Neuronal stem cell (in vitro differentiated cells): ENCODE data around the gene CSF3.
A peak's percentile ranks its signal among the peaks of the same experiment; 100 is the strongest.
"Not testable (repeated sequence)": the region's sequence is repeated elsewhere in the genome, so short reads cannot be mapped to it uniquely, and the experiment has no call there.

Source experiments
- DNase-seq: peaks from one replicate; pipeline ENCODE4 v3.0.0-alpha.2; 2013; ENCODE audit warnings: low spot score
- H2AFZ ChIP-seq: one replicate; pipeline ENCODE4 v1.6.1; 2013; ENCODE audit warnings: mild to moderate bottlenecking, low read length, inconsistent platforms
- H2AK5ac ChIP-seq: 2 replicates; pipeline ENCODE4 v1.6.1; 2013; ENCODE audit warnings: low read depth, mild to moderate bottlenecking, inconsistent platforms, low read length, moderate library complexity, mixed read lengths
- H2BK120ac ChIP-seq: 2 replicates; pipeline ENCODE4 v1.6.1; 2013; ENCODE audit warnings: low read depth, mild to moderate bottlenecking, inconsistent platforms, low read length, moderate library complexity, mixed read lengths
- H2BK12ac ChIP-seq: one replicate; pipeline ENCODE4 v1.6.1; 2013; ENCODE audit warnings: low read length, inconsistent platforms
- H2BK15ac ChIP-seq: 2 replicates; pipeline ENCODE4 v1.6.1; 2013; ENCODE audit warnings: mild to moderate bottlenecking, low read length, inconsistent platforms, mixed read lengths
- H2BK5ac ChIP-seq: one replicate; pipeline ENCODE4 v1.6.1; 2013; ENCODE audit warnings: inconsistent platforms, mild to moderate bottlenecking, low read length, moderate library complexity
- H3K14ac ChIP-seq: one replicate; pipeline ENCODE4 v1.6.1; 2013; ENCODE audit warnings: low read length, inconsistent platforms
- H3K18ac ChIP-seq: 2 replicates; pipeline ENCODE4 v1.6.1; 2013; ENCODE audit warnings: low read length, inconsistent platforms
- H3K23ac ChIP-seq: 2 replicates; pipeline ENCODE4 v1.6.1; 2013; ENCODE audit warnings: low read depth, mild to moderate bottlenecking, mixed read lengths, low read length, inconsistent platforms; ENCODE audit not compliant: poor library complexity
- H3K27ac ChIP-seq: replicated peaks from 3 replicates; pipeline ENCODE4 v1.5.1; 2013; ENCODE audit warnings: low read length, inconsistent platforms
- H3K27me3 ChIP-seq, 3 experiments: 2 replicates each; pipeline ENCODE4 v1.6.1; 2013; ENCODE audit warnings: low read length in 3 of 3, mild to moderate bottlenecking in 2 of 3, inconsistent platforms in 1 of 3, low read depth in 1 of 3, mixed read lengths in 1 of 3, moderate library complexity in 1 of 3; ENCODE audit not compliant: control insufficient read depth in 3 of 3, insufficient read depth in 3 of 3
- H3K36me3 ChIP-seq, 2 donors: replicated peaks in 1 of 2; 2 replicates each; pipeline ENCODE4 v1.6.1; 2013; ENCODE audit warnings: low read length in 2 of 2; ENCODE audit not compliant: control insufficient read depth in 2 of 2, insufficient read depth in 2 of 2
- H3K4ac ChIP-seq: 2 replicates; pipeline ENCODE4 v1.6.1; 2013; ENCODE audit warnings: inconsistent platforms, mild to moderate bottlenecking, low read length, moderate library complexity
- H3K4me1 ChIP-seq, 2 donors: 1 replicate in 1 of 2; 2 replicates in 1 of 2; pipeline ENCODE4 v1.6.1; 2013; ENCODE audit warnings: low read length in 2 of 2, low read depth in 1 of 2; ENCODE audit not compliant: control insufficient read depth in 2 of 2, insufficient read depth in 1 of 2
- H3K4me2 ChIP-seq: one replicate; pipeline ENCODE4 v1.6.1; 2013; ENCODE audit warnings: mild to moderate bottlenecking, low read length, inconsistent platforms; ENCODE audit not compliant: insufficient read depth, poor library complexity, severe bottlenecking
- H3K4me3 ChIP-seq, 2 donors: 2 replicates each; pipeline ENCODE4 v1.5.1; 2013; ENCODE audit warnings: low read length in 2 of 2, mild to moderate bottlenecking in 2 of 2, inconsistent platforms in 1 of 2, moderate library complexity in 1 of 2
- H3K79me1 ChIP-seq: one replicate; pipeline ENCODE4 v1.6.1; 2013; ENCODE audit warnings: low read depth, mild to moderate bottlenecking, inconsistent platforms, low read length, moderate library complexity
- H3K9ac ChIP-seq: one replicate; pipeline ENCODE4 v1.6.1; 2013; ENCODE audit warnings: mild to moderate bottlenecking, low read depth, low read length, inconsistent platforms; ENCODE audit not compliant: poor library complexity
- H3K9me3 ChIP-seq, 2 donors: replicated peaks in 1 of 2; 2 replicates each; pipeline versions ENCODE3 to v1.6.1; 2013; ENCODE audit warnings: low read length in 2 of 2, mild to moderate bottlenecking in 2 of 2, inconsistent platforms in 1 of 2, low read depth in 1 of 2, mixed read lengths in 1 of 2, moderate library complexity in 1 of 2; ENCODE audit not compliant: control insufficient read depth in 2 of 2, insufficient read depth in 1 of 2
- H4K8ac ChIP-seq: one replicate; pipeline ENCODE4 v1.6.1; 2013; ENCODE audit warnings: low read depth, mild to moderate bottlenecking, inconsistent platforms, low read length, moderate library complexity
- H4K91ac ChIP-seq: one replicate; pipeline ENCODE4 v1.6.1; 2013; ENCODE audit warnings: low read length, low read depth, mild to moderate bottlenecking, inconsistent platforms; ENCODE audit not compliant: poor library complexity
- WGBS, 2 donors: extraction: QIAGEN DNeasy Blood & Tissue Kit; methylation state at CpG; one replicate each; pipeline ENCODE4 v1.1.7; 2013; ENCODE audit warnings: missing lambda C conversion rate in 2 of 2, mixed read lengths in 1 of 2; ENCODE audit not compliant: insufficient read length in 2 of 2, insufficient replicate concordance in 1 of 2; ENCODE audit errors: extremely low coverage in 2 of 2; 5-methylcytosine and 5-hydroxymethylcytosine counted together

CSF3 gene

GRCh38 chr17:40010946-40011500, 4.2 kb upstream of the CSF3 start:
- not testable (repeated sequence) for H3K79me1 ChIP-seq, H2AFZ ChIP-seq, H3K9ac ChIP-seq, H3K27ac ChIP-seq, H3K9me3 ChIP-seq, H3K4me2 ChIP-seq, H3K14ac ChIP-seq, H2BK12ac ChIP-seq, H2BK15ac ChIP-seq, H3K4ac ChIP-seq, H3K4me3 ChIP-seq, H3K36me3 ChIP-seq, H2BK5ac ChIP-seq, H3K4me1 ChIP-seq, H4K91ac ChIP-seq, H2BK120ac ChIP-seq, H4K8ac ChIP-seq, H2AK5ac ChIP-seq, DNase-seq, H3K27me3 ChIP-seq, H3K23ac ChIP-seq, H3K18ac ChIP-seq
- no CpG with 5 or more reads among the region's 38 CpGs for WGBS, 2 donors

GRCh38 chr17:40012017-40012647, 3.1 kb upstream of the CSF3 start:
- H3K4ac ChIP-seq, H3K14ac ChIP-seq, H2BK12ac ChIP-seq, H3K9ac ChIP-seq, H3K36me3 ChIP-seq, H2AK5ac ChIP-seq, H3K9me3 ChIP-seq, H3K4me1 ChIP-seq, H3K27ac ChIP-seq, H3K23ac ChIP-seq, H4K8ac ChIP-seq, H3K4me2 ChIP-seq, H3K27me3 ChIP-seq, H2BK5ac ChIP-seq, H3K79me1 ChIP-seq, H2BK15ac ChIP-seq, H2BK120ac ChIP-seq, H3K4me3 ChIP-seq, H3K18ac ChIP-seq, H2AFZ ChIP-seq, H4K91ac ChIP-seq, DNase-seq: not testable (repeated sequence)
- no CpG with 5 or more reads among the region's 22 CpGs for WGBS, 2 donors

GRCh38 chr17:40014375-40014980, 762 bp upstream of the CSF3 start:
- Histone ChIP-seq H3K4ac (no peak overlapping the region), H3K36me3 (peaks cover 3 to 13% of the 10 kb centered on the region in 2 donors), H3K4me3 (no peak overlapping the region), H2BK120ac (no peak overlapping the region), H4K91ac (no peak overlapping the region), H2BK5ac (no peak overlapping the region), H3K18ac (no peak overlapping the region), H2AK5ac (peak overlapping the region; percentile 19), H3K4me1 (peaks cover 17 to 20% of the 10 kb centered on the region in 2 donors), H3K23ac (no peak overlapping the region), H3K9me3 (no peaks in the 10 kb centered on the region), H2BK12ac (no peak overlapping the region), H3K4me2 (no peak overlapping the region), H3K27me3 (no peaks in the 10 kb centered on the region), H3K14ac (no peak overlapping the region), H3K27ac (no peak overlapping the region), H3K9ac (no peak overlapping the region), H4K8ac (no peak overlapping the region), H3K79me1 (peaks cover 4% of the 10 kb centered on the region), H2BK15ac (peak overlapping the region; percentile 65), H2AFZ (peak overlapping the region; percentile 76)
- WGBS, 2 donors = no CpG with 5 or more reads among the region's 18 CpGs
- no peak for DNase-seq
